Endothelial cell of umbilical vein (primary cell): ENCODE results near the gene FAM20B. TPM values are rescaled to one million over a fixed set of nuclear protein-coding genes. Genes with fewer than 3 reads are reported as not detected.

Experiments used
- BruUV-seq: library from RNA; stranded (reverse); fragments of 400-500 nt; replicated peaks from 2 replicates; lab custom pipeline; 2021; lab: Mats Ljungman, UMichigan
- CTCF ChIA-PET: fragments of 300-600, 350-600 bp; sonication (Branson Sonifier 250); formaldehyde crosslinking; loops from one replicate; lab custom pipeline; 2021; ENCODE audit warnings: antibody characterized with exemption, inconsistent platforms; lab: Charles Lee
- POLR2A ChIA-PET: fragments of 300-600, 350-600 bp; sonication (Branson Sonifier 250); formaldehyde crosslinking; loops from one replicate; lab custom pipeline; 2021; ENCODE audit warnings: antibody characterized with exemption, inconsistent platforms; lab: Charles Lee
- DNase-seq: peaks from one replicate; pipeline ENCODE4 v3.0.0-alpha.2; 2011; ENCODE audit warnings: low read depth, low spot score
- FAIRE-seq: peaks from 2 replicates; lab custom pipeline; 2011; peaks lifted over from hg19 to GRCh38; lab: Jason Lieb, UNC
- H2AFZ ChIP-seq: 2 replicates; pipeline ENCODE4 v1.6.0; 2012; ENCODE audit warnings: low read depth, low read length, control low read depth, inconsistent platforms
- H3K27ac ChIP-seq: 2 replicates; pipeline ENCODE4 v1.5.1; 2011; ENCODE audit warnings: low read depth, mild to moderate bottlenecking, control low read depth, low read length, moderate library complexity; ENCODE audit not compliant: insufficient read depth
- H3K27me3 ChIP-seq, 2 experiments: 2 replicates each; pipeline versions ENCODE4 v1.6.0 to v1.6.1; 2011; ENCODE audit warnings: low read length in 2 of 2, mixed read lengths in 1 of 2; ENCODE audit not compliant: control insufficient read depth in 2 of 2, insufficient read depth in 2 of 2
- H3K36me3 ChIP-seq, 2 experiments: 2 replicates in 1 of 2; 3 replicates in 1 of 2; pipeline ENCODE4 v1.5.1; 2011; ENCODE audit warnings: low read length in 2 of 2, mild to moderate bottlenecking in 1 of 2, moderate library complexity in 1 of 2; ENCODE audit not compliant: control insufficient read depth in 2 of 2, insufficient read depth in 2 of 2; ENCODE audit errors: extremely low read depth in 1 of 2
- H3K4me1 ChIP-seq: 3 replicates; pipeline ENCODE4 v1.5.1; 2011; ENCODE audit warnings: mild to moderate bottlenecking, low read length; ENCODE audit not compliant: control insufficient read depth, insufficient read depth; ENCODE audit errors: extremely low read depth
- H3K4me2 ChIP-seq: 2 replicates; pipeline ENCODE4 v1.6.1; 2011; ENCODE audit warnings: low read length, control low read depth, mixed read lengths; ENCODE audit not compliant: insufficient read depth
- H3K4me3 ChIP-seq, 3 experiments: fragments of 200-600 bp in 1 of 3; sonication (generic), shearing (Covaris generic) in 1 of 3; replicated peaks in 1 of 3; 2 replicates each; pipeline ENCODE4 v1.5.1; 2011 to 2016; ENCODE audit warnings: control low read depth in 3 of 3, low read length in 3 of 3, mild to moderate bottlenecking in 2 of 3, inconsistent platforms in 1 of 3, low read depth in 1 of 3, moderate library complexity in 1 of 3; ENCODE audit not compliant: insufficient read depth in 1 of 3
- H3K79me2 ChIP-seq: 2 replicates; pipeline ENCODE4 v1.6.0; 2012; ENCODE audit warnings: low read length, inconsistent platforms; ENCODE audit not compliant: control insufficient read depth, insufficient read depth
- H3K9ac ChIP-seq: replicated peaks from 2 replicates; pipeline ENCODE3; 2011; ENCODE audit warnings: low read length, control low read depth; ENCODE audit not compliant: insufficient read depth; ENCODE audit errors: extremely low read depth
- H3K9me1 ChIP-seq: replicated peaks from 3 replicates; pipeline ENCODE4 v1.6.0; 2011; ENCODE audit warnings: mild to moderate bottlenecking, low read length; ENCODE audit not compliant: control insufficient read depth, insufficient read depth; ENCODE audit errors: extremely low read depth
- H3K9me3 ChIP-seq: replicated peaks from 2 replicates; pipeline ENCODE4 v1.5.1; 2012; ENCODE audit warnings: low read length, inconsistent platforms; ENCODE audit not compliant: control insufficient read depth, insufficient read depth
- H4K20me1 ChIP-seq: replicated peaks from 2 replicates; pipeline ENCODE3; 2011; ENCODE audit warnings: mild to moderate bottlenecking, low read length; ENCODE audit not compliant: control insufficient read depth, insufficient read depth; ENCODE audit errors: extremely low read depth
- CTCF ChIP-seq, 2 donors: IDR thresholded peaks; 1 replicate in 1 of 2; 2 replicates in 1 of 2; pipeline ENCODE4 v1.5.1; 2011; ENCODE audit warnings: low read length in 2 of 2, mild to moderate bottlenecking in 2 of 2, moderate library complexity in 2 of 2, control low read depth in 1 of 2, inconsistent platforms in 1 of 2, low read depth in 1 of 2; ENCODE audit not compliant: insufficient read depth in 1 of 2; ENCODE audit errors: extremely low read depth in 1 of 2
- EZH2 ChIP-seq: IDR thresholded peaks from 2 replicates; pipeline ENCODE4 v1.6.1; 2012; ENCODE audit warnings: borderline replicate concordance, low read depth, mild to moderate bottlenecking, moderate library complexity, low read length, inconsistent platforms; ENCODE audit not compliant: severe bottlenecking
- FOS ChIP-seq: IDR thresholded peaks from 2 replicates; pipeline ENCODE4 v1.6.1; 2011; ENCODE audit warnings: mild to moderate bottlenecking, low read length, moderate library complexity, borderline replicate concordance; ENCODE audit not compliant: insufficient read depth
- GATA2 ChIP-seq: IDR thresholded peaks from 2 replicates; pipeline ENCODE4 v1.7.0; 2011; ENCODE audit warnings: low read depth, mild to moderate bottlenecking, moderate library complexity, mixed read lengths, low read length; ENCODE audit not compliant: insufficient read length, insufficient read depth
- JUN ChIP-seq: IDR thresholded peaks from 2 replicates; pipeline ENCODE4 v1.6.1; 2011; ENCODE audit warnings: borderline replicate concordance, low read depth; ENCODE audit not compliant: insufficient read length, insufficient read depth
- MAX ChIP-seq: IDR thresholded peaks from 2 replicates; pipeline ENCODE4 v1.6.1; 2011; ENCODE audit not compliant: insufficient read depth, insufficient read length
- MYC ChIP-seq: IDR thresholded peaks from one replicate; pipeline ENCODE4 v1.6.1; 2011; ENCODE audit warnings: mild to moderate bottlenecking, low read depth, low read length
- POLR2A ChIP-seq: IDR thresholded peaks from 2 replicates; pipeline ENCODE4 v1.6.1; 2012; ENCODE audit warnings: low read depth, mild to moderate bottlenecking, control low read depth, low read length
- POLR2AphosphoS5 ChIP-seq: IDR thresholded peaks from 2 replicates; pipeline ENCODE4 v1.6.1; 2012; ENCODE audit warnings: low read depth, mild to moderate bottlenecking, control low read depth, low read length, moderate library complexity; ENCODE audit not compliant: insufficient read depth
- dilution Hi-C: fragments of 300-500 bp; cut with MboI; formaldehyde crosslinking; loops from one replicate; pipeline ENCODE4 v1.15.0; 2019; ENCODE audit warnings: low sequenced_read_pairs; ENCODE audit not compliant: extremely low pct_ligation_motif_present
- intact Hi-C: fragments of 100-400 bp; cut with micrococcal nuclease; formaldehyde crosslinking; loops from one replicate; pipeline ENCODE4 v1.10.0; 2022
- polyA plus RNA-seq, 4 experiments: library from polyadenylated mRNA; depleted of rRNA in 3 of 4; stranded (reverse) in 3 of 4; unstranded in 1 of 4; fragments of >200 nt; gene quantifications; 2 replicates each; pipeline versions ENCODE4 v1.2.1 to v1.2.3, GENCODE V29; 2011 to 2012; ENCODE audit warnings: missing spikeins in 1 of 4
- total RNA-seq: library from RNA; stranded (reverse); gene quantifications from 2 replicates; pipeline ENCODE4 v1.2.3, GENCODE V29; 2021

Gene FAM20B
- total and polyA plus RNA-seq, 2 donors (not counting 3 experiments of a cell fraction or from before 2014, with no cell fraction given): 10.0 to 35.1 TPM

GRCh38 chr1:179103999-179104398, 78.3 kb downstream of the FAM20B start:
- no TSS peak for BruUV-seq
- no peak for FAIRE-seq
- Histone ChIP-seq H3K9ac (no peak overlapping the region), H3K4me1 (no peaks in the 10 kb centered on the region), H3K4me3 (no peak overlapping the region), H3K27me3 (no peaks in the 10 kb centered on the region), H3K27ac (no peak overlapping the region), H3K9me1 (no peaks in the 10 kb centered on the region), H3K4me2 (no peak overlapping the region), H3K36me3 (peaks cover 40 to 57% of the 10 kb centered on the region in 2 experiments), H3K79me2 (peaks cover 74% of the 10 kb centered on the region), H3K9me3 (no peaks in the 10 kb centered on the region), H2AFZ (no peak overlapping the region), H4K20me1 (peaks cover 14% of the 10 kb centered on the region)
- dilution Hi-C loops (no loop called here), intact Hi-C loops (no loop called here)
- CTCF ChIA-PET: no interaction called here
- POLR2A ChIA-PET: no interaction called here
- TF ChIP-seq EZH2 (no peak), GATA2 (no peak), MAX (no peak), MYC (no peak), FOS (no peak), POLR2AphosphoS5 (no peak), CTCF (IDR thresholded peaks at IDR 0.05; ENCODE audit: extremely low read depth in 1 of 2, insufficient read depth in 1 of 2, low read depth in 1 of 2, low read length in 2 of 2) (no peak), JUN (no peak), POLR2A (no peak)
- DNase-seq: no peak
